ENCODE measurements around the gene NOL8.
A peak's percentile ranks its signal among the peaks of the same experiment; 100 is the strongest.

Gene NOL8

GRCh38 chr9:92312887-92313623 is 12.1 kb downstream of the NOL8 start:
- DNase-seq (ENCODE audit: low read depth) = no peak

- DNase-seq (ENCODE audit: low read depth) = no peak
These were observed 14.6 kb downstream of the NOL8 start for GRCh38 chr9:92310562-92310961.

GRCh38 chr9:92308893-92309292 is 16.3 kb downstream of the NOL8 start:
- DNase-seq (ENCODE audit: low read depth) = no peak

- DNase-seq (ENCODE audit: low read depth) = no peak
These were observed 24.2 kb downstream of the NOL8 start for GRCh38 chr9:92300936-92301335.

GRCh38 chr9:92299116-92299515 is 26.0 kb downstream of the NOL8 start:
- no peak for DNase-seq (ENCODE audit: low read depth)

GRCh38 chr9:92298036-92298435 is 27.1 kb downstream of the NOL8 start:
- DNase-seq (ENCODE audit: low read depth) = no peak

GRCh38 chr9:92297611-92298010 is 27.5 kb downstream of the NOL8 start:
- DNase-seq (ENCODE audit: low read depth) = no peak

GRCh38 chr9:92295827-92296258 is 29.3 kb downstream of the NOL8 start:
- DNase-seq (ENCODE audit: low read depth) = no peak

- DNase-seq (ENCODE audit: low read depth) = no peak
These were observed 29.8 kb downstream of the NOL8 start for GRCh38 chr9:92295240-92295790.

- DNase-seq (ENCODE audit: low read depth) = no peak
These were observed 30.9 kb downstream of the NOL8 start for GRCh38 chr9:92294297-92294676.

GRCh38 chr9:92293452-92294296 is 31.5 kb downstream of the NOL8 start, which contains the start of gene IARS1:
IARS1 (minus strand) TSS chr9:92293697; CDS start chr9:92289419, 4,278 bp downstream.
- peak; percentile 100 for DNase-seq (ENCODE audit: low read depth)

GRCh38 chr9:92293075-92293354 is 32.1 kb downstream of the NOL8 start:
- no peak for DNase-seq (ENCODE audit: low read depth)

- DNase-seq (ENCODE audit: low read depth) = no peak
These were observed 32.6 kb downstream of the NOL8 start for GRCh38 chr9:92292338-92293074.

- DNase-seq (ENCODE audit: low read depth) = no peak
These were observed 33.6 kb downstream of the NOL8 start for GRCh38 chr9:92291577-92291976.

GRCh38 chr9:92290785-92291429 is 34.2 kb downstream of the NOL8 start:
- DNase-seq (ENCODE audit: low read depth) = no peak

- no peak for DNase-seq (ENCODE audit: low read depth)
These were observed 35.3 kb downstream of the NOL8 start for GRCh38 chr9:92289708-92290390.

- no peak for DNase-seq (ENCODE audit: low read depth)
These were observed 45.8 kb downstream of the NOL8 start for GRCh38 chr9:92279302-92279701.

GRCh38 chr9:92278110-92278509 is 47.0 kb downstream of the NOL8 start:
- DNase-seq (ENCODE audit: low read depth) = no peak

GRCh38 chr9:92276331-92277032 is 48.7 kb downstream of the NOL8 start:
- no peak for DNase-seq (ENCODE audit: low read depth)

GRCh38 chr9:92275541-92275940 is 49.6 kb downstream of the NOL8 start:
- no peak for DNase-seq (ENCODE audit: low read depth)

GRCh38 chr9:92270511-92270910 is 54.6 kb downstream of the NOL8 start:
- DNase-seq (ENCODE audit: low read depth) = no peak

All from activated T-helper 1 cell treated with Interleukin-2 at 50 U/mL for 16 hours (primary cell).